ENCODE data around the gene NFYA. TPM values are rescaled to one million over a fixed set of nuclear protein-coding genes. Genes with fewer than 3 reads are reported as not detected.

NFYA gene
- total RNA-seq, 1 experiment from 2014 or later, result 28.7 TPM

DNA sequence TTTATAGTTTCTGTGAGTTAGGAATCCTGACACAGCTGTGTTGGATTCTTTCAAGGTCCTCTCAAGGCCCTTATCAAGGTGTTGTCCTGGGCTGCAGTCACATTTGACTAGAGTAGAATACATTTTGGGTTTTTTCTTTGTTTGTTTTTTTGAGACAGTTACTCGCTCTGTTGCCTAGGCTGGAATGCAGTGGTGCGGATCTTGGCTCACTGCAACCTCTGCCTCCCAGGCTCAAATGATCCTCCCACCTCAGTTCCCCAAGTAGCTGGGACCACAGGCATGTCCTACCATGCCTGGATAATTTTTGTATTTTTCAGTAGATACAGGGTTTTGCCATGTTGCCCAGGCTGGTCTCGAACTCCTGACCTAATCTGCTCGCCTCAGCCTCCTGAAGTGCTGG, 15.7 kb downstream of the NFYA start:
- no peak overlapping the region for H3K27ac ChIP-seq (ENCODE audit: low read depth, low read length)
- H3K79me2 ChIP-seq (ENCODE audit: insufficient read depth, low read length), result peaks cover 21% of the 10 kb centered on the region
- ATAC-seq (no peak), DNase-seq (ENCODE audit: low read depth, low spot score) (no peak)
- no peak overlapping the region for H2AFZ ChIP-seq (ENCODE audit: low read depth, low read length, poor library complexity, severe bottlenecking)
- TF ChIP-seq, protein P1, sequence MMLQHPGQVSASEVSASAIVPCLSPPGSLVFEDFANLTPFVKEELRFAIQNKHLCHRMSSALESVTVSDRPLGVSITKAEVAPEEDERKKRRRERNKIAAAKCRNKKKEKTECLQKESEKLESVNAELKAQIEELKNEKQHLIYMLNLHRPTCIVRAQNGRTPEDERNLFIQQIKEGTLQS (IDR thresholded peaks at IDR 0.05), result no peak
- TF ChIP-seq TCF7L2 (IDR thresholded peaks at IDR 0.05; ENCODE audit: borderline replicate concordance, extremely low read depth, insufficient read depth, insufficient read length) (no peak), ZBTB33 (IDR thresholded peaks at IDR 0.05; ENCODE audit: extremely low read depth, insufficient replicate concordance, low read length) (no peak), EGR1 (IDR thresholded peaks at IDR 0.05; ENCODE audit: low read depth) (no peak)
- POLR2A ChIA-PET, result no interaction called here
- no peak overlapping the region for H3K9ac ChIP-seq (ENCODE audit: low read length)
- no peaks in the 10 kb centered on the region for H4K20me1 ChIP-seq (ENCODE audit: insufficient read depth)
- peaks cover 34 to 51% of the 10 kb centered on the region in 2 experiments for H3K36me3 ChIP-seq (ENCODE audit: control insufficient read depth in 1 of 2, insufficient read depth in 2 of 2, low read length in 2 of 2)
- no peaks in the 10 kb centered on the region for H3K4me1 ChIP-seq (ENCODE audit: control insufficient read depth in 1 of 2, insufficient read depth in 2 of 2, low read length in 2 of 2)
- H3K9me2 ChIP-seq (ENCODE audit: insufficient read depth), result no peaks in the 10 kb centered on the region
- RAD21 ChIA-PET (ENCODE audit: low non-redundant PET in 1 of 2, low total read pairs in 2 of 2, uncharacterized antibody in 2 of 2, unreplicated experiment in 2 of 2), result no interaction called here
- intact Hi-C loops (cut with micrococcal nuclease), result no loop called here
- CTCF ChIA-PET, result no interaction called here
- no peak overlapping the region for H3K4me2 ChIP-seq (ENCODE audit: low read length)
- no peaks in the 10 kb centered on the region for H3K27me3 ChIP-seq (ENCODE audit: insufficient read depth, low read length)
- BruUV-seq (replicated peaks), result no TSS peak
- H3K9me3 ChIP-seq (ENCODE audit: control insufficient read depth in 1 of 2, insufficient read depth in 1 of 2, low read depth in 1 of 2, low read length in 2 of 2), result no peaks in the 10 kb centered on the region
- H3K4me3 ChIP-seq (replicated peaks in 1 of 2; ENCODE audit: low read depth in 1 of 2, low read length in 2 of 2), result no peak overlapping the region

All from HCT116 (cell line).